ENCODE measurements around the gene IRF2BPL.

GRCh38 chr14:76975051-76975450 is 53.5 kb downstream of the IRF2BPL start:
- TF ChIP-seq CTCF (IDR thresholded peaks at IDR 0.05; ENCODE audit: borderline replicate concordance, extremely low read depth, low read length, poor library complexity, severe bottlenecking) (no peak), EZH2 (IDR thresholded peaks at IDR 0.05; ENCODE audit: borderline replicate concordance, low read depth, low read length, severe bottlenecking) (no peak)

Measured in DND-41 (cell line).